Loucy (cell line): ENCODE measurements around the gene IL37.

Experiments used
- H2AFZ ChIP-seq: fragments of 200-600 bp; sonication (generic); 2 replicates; pipeline ENCODE4 v1.6.0; 2016; ENCODE audit warnings: antibody characterized with exemption, mild to moderate bottlenecking, low read length, moderate library complexity
- H3F3A ChIP-seq: fragments of 200-600 bp; 2 replicates; pipeline ENCODE4 v1.6.0; 2016; ENCODE audit warnings: antibody characterized with exemption, low read depth, mild to moderate bottlenecking
- H3K27me3 ChIP-seq: fragments of 200-600 bp; sonication (generic); 2 replicates; pipeline ENCODE4 v1.6.1; 2014; ENCODE audit warnings: low read length, mild to moderate bottlenecking; ENCODE audit not compliant: insufficient read depth, poor library complexity, severe bottlenecking
- H3K36me3 ChIP-seq: fragments of 200-600 bp; sonication (generic); 2 replicates; pipeline ENCODE4 v1.6.1; 2016; ENCODE audit warnings: low read length; ENCODE audit not compliant: insufficient read depth
- H3K4me1 ChIP-seq: fragments of 200-600 bp; sonication (generic); 2 replicates; pipeline ENCODE4 v1.5.1; 2014; ENCODE audit warnings: low read length, mild to moderate bottlenecking; ENCODE audit not compliant: insufficient read depth, poor library complexity, severe bottlenecking
- H3K4me2 ChIP-seq: fragments of 200-600 bp; sonication (generic); 2 replicates; pipeline ENCODE4 v1.6.0; 2014; ENCODE audit warnings: antibody characterized with exemption, low read length, low read depth, mild to moderate bottlenecking; ENCODE audit not compliant: poor library complexity, severe bottlenecking
- H3K4me3 ChIP-seq: fragments of 200-600 bp; sonication (generic); 2 replicates; pipeline ENCODE4 v1.5.1; 2014; ENCODE audit warnings: low read length, mild to moderate bottlenecking, mixed read lengths; ENCODE audit not compliant: poor library complexity, severe bottlenecking
- H3K79me2 ChIP-seq: fragments of 200-600 bp; sonication (generic); 2 replicates; pipeline ENCODE4 v1.6.1; 2014; ENCODE audit warnings: low read length; ENCODE audit not compliant: insufficient read depth
- H3K9ac ChIP-seq: fragments of 200-600 bp; sonication (generic); 2 replicates; pipeline ENCODE4 v1.6.0; 2014; ENCODE audit warnings: mild to moderate bottlenecking, low read depth, low read length, moderate library complexity; ENCODE audit not compliant: poor library complexity, severe bottlenecking
- H3K9me2 ChIP-seq: fragments of 200-600 bp; sonication (generic); replicated peaks from 2 replicates; pipeline ENCODE4 v1.6.1; 2016; ENCODE audit warnings: low read depth, low read length, mixed read lengths
- H3K9me3 ChIP-seq: fragments of 200-600 bp; sonication (generic); 2 replicates; pipeline ENCODE4 v1.6.1; 2014; ENCODE audit warnings: mild to moderate bottlenecking, antibody characterized with exemption, low read length, low read depth; ENCODE audit not compliant: insufficient read depth
- H4K20me1 ChIP-seq: fragments of 200-600 bp; sonication (generic); 2 replicates; pipeline ENCODE4 v1.6.0; 2014; ENCODE audit warnings: antibody characterized with exemption, low read length, mild to moderate bottlenecking; ENCODE audit not compliant: insufficient read depth, poor library complexity, severe bottlenecking
- EZH2phosphoT487 ChIP-seq: fragments of 200-600 bp; IDR thresholded peaks from 2 replicates; pipeline ENCODE4 v1.6.1; 2018; ENCODE audit warnings: antibody characterized with exemption, mild to moderate bottlenecking, moderate library complexity, borderline replicate concordance
- TF ChIP-seq, protein P1 (sequence below): fragments of 200-600 bp; sonication (generic); conservative IDR thresholded peaks from 2 replicates; pipeline ENCODE4 v1.5.1; 2014; ENCODE audit warnings: mild to moderate bottlenecking, antibody characterized with exemption, low read length

The IL37 gene

DNA sequence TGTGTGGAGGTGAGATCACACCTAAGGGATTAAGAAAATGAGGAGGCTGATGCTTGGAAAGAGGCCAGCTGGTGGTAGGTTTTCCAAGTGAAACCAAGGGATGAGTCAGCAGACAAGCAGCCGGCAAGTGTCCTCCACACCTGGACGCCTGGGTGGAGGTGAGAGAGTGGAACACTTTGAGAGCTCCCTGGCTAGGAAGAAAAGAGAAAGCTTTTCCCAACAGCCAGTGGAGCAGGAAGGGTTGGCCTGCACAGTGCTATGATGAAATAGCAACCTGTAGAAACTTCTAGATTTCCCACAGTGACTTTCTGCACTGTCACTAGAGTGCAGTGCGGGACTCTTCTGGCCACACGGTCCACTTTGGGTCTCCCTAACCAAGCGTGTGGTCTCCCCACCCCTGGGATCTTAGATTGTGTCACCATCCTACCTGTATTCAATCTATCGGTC, 19.6 kb upstream of the IL37 start:
- TF ChIP-seq EZH2phosphoT487, result no peak
- TF ChIP-seq, protein P1, sequence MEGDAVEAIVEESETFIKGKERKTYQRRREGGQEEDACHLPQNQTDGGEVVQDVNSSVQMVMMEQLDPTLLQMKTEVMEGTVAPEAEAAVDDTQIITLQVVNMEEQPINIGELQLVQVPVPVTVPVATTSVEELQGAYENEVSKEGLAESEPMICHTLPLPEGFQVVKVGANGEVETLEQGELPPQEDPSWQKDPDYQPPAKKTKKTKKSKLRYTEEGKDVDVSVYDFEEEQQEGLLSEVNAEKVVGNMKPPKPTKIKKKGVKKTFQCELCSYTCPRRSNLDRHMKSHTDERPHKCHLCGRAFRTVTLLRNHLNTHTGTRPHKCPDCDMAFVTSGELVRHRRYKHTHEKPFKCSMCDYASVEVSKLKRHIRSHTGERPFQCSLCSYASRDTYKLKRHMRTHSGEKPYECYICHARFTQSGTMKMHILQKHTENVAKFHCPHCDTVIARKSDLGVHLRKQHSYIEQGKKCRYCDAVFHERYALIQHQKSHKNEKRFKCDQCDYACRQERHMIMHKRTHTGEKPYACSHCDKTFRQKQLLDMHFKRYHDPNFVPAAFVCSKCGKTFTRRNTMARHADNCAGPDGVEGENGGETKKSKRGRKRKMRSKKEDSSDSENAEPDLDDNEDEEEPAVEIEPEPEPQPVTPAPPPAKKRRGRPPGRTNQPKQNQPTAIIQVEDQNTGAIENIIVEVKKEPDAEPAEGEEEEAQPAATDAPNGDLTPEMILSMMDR, result no peak
- Histone ChIP-seq H3K9me3 (no peaks in the 10 kb centered on the region), H3K79me2 (no peaks in the 10 kb centered on the region), H3F3A (no peaks in the 10 kb centered on the region), H2AFZ (no peak overlapping the region), H3K4me1 (no peaks in the 10 kb centered on the region), H4K20me1 (no peaks in the 10 kb centered on the region), H3K36me3 (no peaks in the 10 kb centered on the region), H3K27me3 (no peaks in the 10 kb centered on the region), H3K4me3 (no peak overlapping the region), H3K4me2 (no peak overlapping the region), H3K9ac (no peak overlapping the region), H3K9me2 (no peaks in the 10 kb centered on the region)

DNA sequence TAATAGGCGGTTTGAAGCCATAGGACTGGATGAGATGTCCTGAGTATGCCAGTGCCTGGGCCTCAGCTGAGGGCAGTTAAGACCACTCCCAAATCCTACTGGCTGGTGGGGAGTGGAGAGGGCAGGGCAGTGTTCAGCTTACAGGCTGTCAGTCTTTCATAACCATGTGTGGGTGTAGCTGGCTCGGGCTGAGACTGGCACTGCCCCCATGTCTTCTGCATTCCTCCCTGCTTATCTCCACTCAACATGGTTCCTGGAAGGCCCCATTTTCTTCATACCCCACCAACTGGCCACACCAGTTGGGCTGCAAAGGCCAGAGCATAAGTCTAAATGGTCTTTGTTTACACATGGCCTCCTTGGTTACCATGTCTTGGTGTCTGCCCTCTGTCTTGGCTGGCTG, 17.2 kb upstream of the IL37 start:
- Histone ChIP-seq H3K9me2 (no peaks in the 10 kb centered on the region), H3K79me2 (no peaks in the 10 kb centered on the region), H2AFZ (no peak overlapping the region), H3K36me3 (no peaks in the 10 kb centered on the region), H3K4me3 (no peak overlapping the region), H3K9ac (no peak overlapping the region), H3K27me3 (no peaks in the 10 kb centered on the region), H3K4me1 (no peaks in the 10 kb centered on the region), H3K4me2 (no peak overlapping the region), H3K9me3 (no peaks in the 10 kb centered on the region), H4K20me1 (no peaks in the 10 kb centered on the region), H3F3A (no peaks in the 10 kb centered on the region)
- TF ChIP-seq EZH2phosphoT487, result no peak
- TF ChIP-seq, protein P1, result no peak

DNA sequence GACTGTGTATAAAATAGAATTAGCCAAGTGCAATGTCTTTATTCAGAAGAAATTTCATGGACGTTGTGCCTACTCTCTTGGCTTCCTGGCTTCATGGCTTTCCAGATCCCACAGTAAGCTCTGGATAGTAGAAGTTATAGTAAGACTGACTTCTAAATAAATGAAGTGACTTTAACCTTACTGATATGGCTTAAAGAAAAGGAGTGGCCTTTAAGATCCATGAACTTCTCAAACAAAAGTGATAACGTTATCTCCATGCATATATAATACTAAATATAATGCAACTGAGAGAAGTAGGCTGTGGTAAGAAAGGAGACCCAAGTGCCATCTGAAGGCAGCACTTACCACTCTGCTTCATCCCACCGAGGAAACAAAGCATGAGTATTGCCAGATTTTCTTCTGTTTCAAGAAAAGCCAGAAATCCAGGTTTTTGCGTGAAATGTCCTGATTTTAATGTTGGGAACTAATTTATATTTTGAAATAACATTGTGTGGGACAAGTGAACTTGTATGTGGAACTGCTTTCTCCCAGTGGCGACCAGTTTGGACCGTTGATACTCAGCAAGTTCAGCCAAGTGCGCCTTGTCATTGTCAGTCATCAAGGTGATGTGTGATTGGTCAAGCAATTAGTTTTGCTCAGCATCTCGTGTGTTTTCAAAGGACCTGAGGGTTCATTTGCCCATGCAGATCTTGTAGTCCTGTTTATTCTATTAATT, 13.9 kb upstream of the IL37 start:
- Histone ChIP-seq H3K9me2 (no peaks in the 10 kb centered on the region), H3K4me2 (no peak overlapping the region), H3K27me3 (no peaks in the 10 kb centered on the region), H3F3A (no peaks in the 10 kb centered on the region), H3K79me2 (no peaks in the 10 kb centered on the region), H3K36me3 (no peaks in the 10 kb centered on the region), H3K9me3 (no peaks in the 10 kb centered on the region), H4K20me1 (no peaks in the 10 kb centered on the region), H3K9ac (no peak overlapping the region), H3K4me1 (no peaks in the 10 kb centered on the region), H2AFZ (no peak overlapping the region), H3K4me3 (no peak overlapping the region)
- TF ChIP-seq, protein P1, result no peak
- no peak for TF ChIP-seq EZH2phosphoT487
